Hepatocyte (in vitro differentiated cells): Measurements from ENCODE around the gene TMEM167A.

Experiments
- EZH2 ChIP-seq: fragments of 200-600 bp; sonication (generic); IDR thresholded peaks from 2 replicates; pipeline ENCODE4 v1.6.1; 2016; ENCODE audit warnings: antibody characterized with exemption, mild to moderate bottlenecking, borderline replicate concordance
- TF ChIP-seq, protein P1 (sequence below): fragments of 200-600 bp; sonication (generic); IDR thresholded peaks from 2 replicates; pipeline ENCODE4 v1.5.1; 2016; ENCODE audit warnings: antibody characterized with exemption, mild to moderate bottlenecking; ENCODE audit not compliant: poor library complexity

GRCh38 chr5:83084336-83084735, 7.1 kb upstream of the TMEM167A start:
- TF ChIP-seq, protein P1, sequence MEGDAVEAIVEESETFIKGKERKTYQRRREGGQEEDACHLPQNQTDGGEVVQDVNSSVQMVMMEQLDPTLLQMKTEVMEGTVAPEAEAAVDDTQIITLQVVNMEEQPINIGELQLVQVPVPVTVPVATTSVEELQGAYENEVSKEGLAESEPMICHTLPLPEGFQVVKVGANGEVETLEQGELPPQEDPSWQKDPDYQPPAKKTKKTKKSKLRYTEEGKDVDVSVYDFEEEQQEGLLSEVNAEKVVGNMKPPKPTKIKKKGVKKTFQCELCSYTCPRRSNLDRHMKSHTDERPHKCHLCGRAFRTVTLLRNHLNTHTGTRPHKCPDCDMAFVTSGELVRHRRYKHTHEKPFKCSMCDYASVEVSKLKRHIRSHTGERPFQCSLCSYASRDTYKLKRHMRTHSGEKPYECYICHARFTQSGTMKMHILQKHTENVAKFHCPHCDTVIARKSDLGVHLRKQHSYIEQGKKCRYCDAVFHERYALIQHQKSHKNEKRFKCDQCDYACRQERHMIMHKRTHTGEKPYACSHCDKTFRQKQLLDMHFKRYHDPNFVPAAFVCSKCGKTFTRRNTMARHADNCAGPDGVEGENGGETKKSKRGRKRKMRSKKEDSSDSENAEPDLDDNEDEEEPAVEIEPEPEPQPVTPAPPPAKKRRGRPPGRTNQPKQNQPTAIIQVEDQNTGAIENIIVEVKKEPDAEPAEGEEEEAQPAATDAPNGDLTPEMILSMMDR = no peak
- TF ChIP-seq EZH2 = no peak
